Panc1 (cell line): ENCODE data around the gene RCCD1. TPM values are rescaled to one million over a fixed set of nuclear protein-coding genes. Genes with fewer than 3 reads are reported as not detected.

Source experiments
- ATAC-seq: fragments of 200-7000 bp; cut with Tn5 transposase; 2 replicates; pipeline ENCODE4 v1.9.1; 2020; ENCODE audit warnings: mild to moderate bottlenecking, moderate library complexity
- BruUV-seq: library from RNA; stranded (reverse); fragments of 400-500 nt; replicated peaks from 2 replicates; lab custom pipeline; 2021; lab: Mats Ljungman, UMichigan
- CTCF ChIA-PET: fragments of 300-600 bp; sonication (Branson Sonifier 250); formaldehyde crosslinking; loops from one replicate; lab custom pipeline; 2022; ENCODE audit warnings: antibody characterized with exemption; lab: Charles Lee
- POLR2A ChIA-PET: fragments of 300-600 bp; sonication (Branson Sonifier 250); formaldehyde crosslinking; loops from one replicate; lab custom pipeline; 2022; ENCODE audit warnings: antibody characterized with exemption; lab: Charles Lee
- DNase-seq: peaks from one replicate; pipeline ENCODE4 v3.0.0-alpha.2; 2010; ENCODE audit warnings: low read depth, low spot score
- H3K27ac ChIP-seq: 2 replicates; pipeline ENCODE4 v1.5.1; 2011; ENCODE audit warnings: mild to moderate bottlenecking, low read length, inconsistent platforms
- H3K27me3 ChIP-seq: fragments of 200-500 bp; sonication (Bioruptor generic); 2 replicates; pipeline ENCODE4 v1.6.0; 2014; ENCODE audit warnings: low read length, inconsistent platforms; ENCODE audit not compliant: control insufficient read depth, insufficient read depth
- H3K36me3 ChIP-seq: fragments of 200-500 bp; sonication (Bioruptor generic); 2 replicates; pipeline ENCODE4 v1.5.1; 2014; ENCODE audit warnings: inconsistent platforms, mild to moderate bottlenecking, low read length, moderate library complexity; ENCODE audit not compliant: control insufficient read depth, insufficient read depth
- H3K4me1 ChIP-seq: 2 replicates; pipeline ENCODE4 v1.5.1; 2011; ENCODE audit warnings: inconsistent platforms, mild to moderate bottlenecking, low read length, moderate library complexity; ENCODE audit not compliant: control insufficient read depth, insufficient read depth
- H3K4me3 ChIP-seq, 2 experiments: 2 replicates each; pipeline ENCODE4 v1.5.1; 2011 to 2012; ENCODE audit warnings: low read depth in 2 of 2, low read length in 2 of 2, mild to moderate bottlenecking in 2 of 2, inconsistent platforms in 1 of 2, moderate library complexity in 1 of 2
- H3K9me3 ChIP-seq: fragments of 200-500 bp; sonication (Bioruptor generic); 2 replicates; pipeline ENCODE4 v1.5.1; 2014; ENCODE audit warnings: low read depth, mild to moderate bottlenecking, inconsistent platforms, low read length, moderate library complexity; ENCODE audit not compliant: control insufficient read depth, insufficient read depth
- CTCF ChIP-seq: fragments of 450-650 bp; IDR thresholded peaks from 2 replicates; pipeline ENCODE4 v1.5.1; 2017; ENCODE audit warnings: mild to moderate bottlenecking
- POLR2AphosphoS5 ChIP-seq: IDR thresholded peaks from 2 replicates; pipeline ENCODE4 v1.6.1; 2012; ENCODE audit warnings: mild to moderate bottlenecking, low read depth, low read length, moderate library complexity
- REST ChIP-seq, 2 experiments: IDR thresholded peaks; 2 replicates each; pipeline ENCODE4 v1.6.1; 2011 to 2012; ENCODE audit warnings: low read depth in 2 of 2, control low read depth in 1 of 2, low read length in 1 of 2, mild to moderate bottlenecking in 1 of 2, moderate library complexity in 1 of 2; ENCODE audit not compliant: insufficient read depth in 1 of 2
- SIN3A ChIP-seq: IDR thresholded peaks from 2 replicates; pipeline ENCODE4 v1.6.1; 2012; ENCODE audit warnings: low read depth, mild to moderate bottlenecking, low read length, moderate library complexity, borderline replicate concordance; ENCODE audit not compliant: insufficient read depth
- TCF7L2 ChIP-seq: IDR thresholded peaks from 2 replicates; pipeline ENCODE4 v1.6.1; 2011; ENCODE audit warnings: mild to moderate bottlenecking, low read depth, low read length, inconsistent platforms
- in situ Hi-C: cut with HindIII; loops from 2 replicates; pipeline ENCODE4 v1.10.0; 2016; ENCODE audit warnings: low sequenced_read_pairs, low pct_unique_long_range_greater_than_20kb
- intact Hi-C: fragments of 100-400 bp; cut with micrococcal nuclease; formaldehyde crosslinking; loops from one replicate; pipeline ENCODE4 v1.10.0; 2022; ENCODE audit not compliant: unreplicated experiment
- total RNA-seq: library from RNA; stranded (reverse); gene quantifications from one replicate; pipeline ENCODE4 v1.2.1, GENCODE V29; 2021; ENCODE audit not compliant: unreplicated experiment

RCCD1 gene
- total RNA-seq, 1 experiment from 2014 or later, result 23.6 TPM

- Histone ChIP-seq H3K4me1 (no peaks in the 10 kb centered on the region), H3K4me3 (no peak overlapping the region), H3K27me3 (no peaks in the 10 kb centered on the region), H3K36me3 (peaks cover 50% of the 10 kb centered on the region), H3K9me3 (no peaks in the 10 kb centered on the region), H3K27ac (0 out of 2 replicates have a peak overlapping the region, but pooled peaks have one; percentile 23)
- ChIA-PET CTCF (no interaction called here), POLR2A (no interaction called here)
- in situ Hi-C loops, result no loop called here
- intact Hi-C loops, result no loop called here
- ATAC-seq (no peak), DNase-seq (no peak)
- BruUV-seq, result no TSS peak
- no peak for TF ChIP-seq SIN3A
- no peak for TF ChIP-seq REST (IDR thresholded peaks at IDR 0.05; ENCODE audit: insufficient read depth in 1 of 2, low read depth in 2 of 2, low read length in 1 of 2)
- no peak for TF ChIP-seq CTCF
Observed at GRCh38 chr15:90968434-90968833, 13.8 kb downstream of the RCCD1 start.

GRCh38 chr15:90970274-90970673, 15.6 kb downstream of the RCCD1 start:
- ChIA-PET CTCF (interaction anchor here (0.7 kb wide), 1 partner anchor 62 kb away, joined by 3 read pairs; no protein-coding TSS in a partner anchor), POLR2A (no interaction called here)
- no peaks in the 10 kb centered on the region for H3K4me1 ChIP-seq
- H3K9me3 ChIP-seq, result no peaks in the 10 kb centered on the region
- no peak for ATAC-seq
- no peaks in the 10 kb centered on the region for H3K27me3 ChIP-seq
- BruUV-seq, result no TSS peak
- no peak for TF ChIP-seq SIN3A
- no peak for TF ChIP-seq CTCF
- TF ChIP-seq POLR2AphosphoS5, result no peak
- no peak for TF ChIP-seq REST (IDR thresholded peaks at IDR 0.05; ENCODE audit: insufficient read depth in 1 of 2, low read depth in 2 of 2, low read length in 1 of 2)
- TF ChIP-seq TCF7L2, result no peak
- in situ Hi-C loops, result no loop called here
- no peak for DNase-seq
- H3K36me3 ChIP-seq, result peaks cover 46% of the 10 kb centered on the region
- H3K4me3 ChIP-seq, result no peak overlapping the region
- no peak overlapping the region for H3K27ac ChIP-seq
- intact Hi-C loops, result no loop called here
